ENCODE results near the gene NCKAP5.

Gene NCKAP5

GRCh38 chr2:133380991-133381390 lies 187.3 kb downstream of the NCKAP5 start:
- DNase-seq (ENCODE audit: low spot score): no peak

GRCh38 chr2:133378928-133379549 lies 189.2 kb downstream of the NCKAP5 start:
- DNase-seq (ENCODE audit: low spot score): no peak

GRCh38 chr2:133378386-133378785 lies 189.9 kb downstream of the NCKAP5 start:
- DNase-seq (ENCODE audit: low spot score): no peak

GRCh38 chr2:133377599-133377998 lies 190.7 kb downstream of the NCKAP5 start:
- no peak for DNase-seq (ENCODE audit: low spot score)

- DNase-seq (ENCODE audit: low spot score): no peak
These were observed 191.2 kb downstream of the NCKAP5 start for GRCh38 chr2:133377021-133377481.

GRCh38 chr2:133374781-133375180 lies 193.5 kb downstream of the NCKAP5 start:
- no peak for DNase-seq (ENCODE audit: low spot score)

GRCh38 chr2:133371286-133371685 lies 197.0 kb downstream of the NCKAP5 start:
- DNase-seq (ENCODE audit: low spot score): no peak

- no peak for DNase-seq (ENCODE audit: low spot score)
These were observed 198.2 kb downstream of the NCKAP5 start for GRCh38 chr2:133369901-133370658.

GRCh38 chr2:133365117-133365516 lies 203.1 kb downstream of the NCKAP5 start:
- no peak for DNase-seq (ENCODE audit: low spot score)

GRCh38 chr2:133364636-133365035 lies 203.6 kb downstream of the NCKAP5 start:
- DNase-seq (ENCODE audit: low spot score): no peak

GRCh38 chr2:133363884-133364283 lies 204.4 kb downstream of the NCKAP5 start:
- DNase-seq (ENCODE audit: low spot score): no peak

- no peak for DNase-seq (ENCODE audit: low spot score)
These were observed 206.2 kb downstream of the NCKAP5 start for GRCh38 chr2:133362061-133362476.

- DNase-seq (ENCODE audit: low spot score): no peak
These were observed 207.4 kb downstream of the NCKAP5 start for GRCh38 chr2:133360882-133361281.

- DNase-seq (ENCODE audit: low spot score): no peak
These were observed 208.1 kb downstream of the NCKAP5 start for GRCh38 chr2:133360190-133360589.

- DNase-seq (ENCODE audit: low spot score): no peak
These were observed 215.5 kb downstream of the NCKAP5 start for GRCh38 chr2:133352719-133353118.

GRCh38 chr2:133346654-133347053 lies 221.6 kb downstream of the NCKAP5 start:
- DNase-seq (ENCODE audit: low spot score): no peak

GRCh38 chr2:133345638-133346037 lies 222.6 kb downstream of the NCKAP5 start:
- no peak for DNase-seq (ENCODE audit: low spot score)

- DNase-seq (ENCODE audit: low spot score): no peak
These were observed 223.4 kb downstream of the NCKAP5 start for GRCh38 chr2:133344849-133345248.

GRCh38 chr2:133343018-133343352 lies 225.3 kb downstream of the NCKAP5 start:
- DNase-seq (ENCODE audit: low spot score): no peak

- DNase-seq (ENCODE audit: low spot score): no peak
These were observed 225.8 kb downstream of the NCKAP5 start for GRCh38 chr2:133342286-133343017.

- DNase-seq (ENCODE audit: low spot score): no peak
These were observed 226.7 kb downstream of the NCKAP5 start for GRCh38 chr2:133341575-133341974.

- DNase-seq (ENCODE audit: low spot score): no peak
These were observed 230.0 kb downstream of the NCKAP5 start for GRCh38 chr2:133338224-133338623.

GRCh38 chr2:133334923-133335322 lies 233.3 kb downstream of the NCKAP5 start:
- DNase-seq (ENCODE audit: low spot score): no peak
